Prostate gland (tissue), 2 donors: ENCODE measurements around the gene DMD. TPM values are rescaled to one million over a fixed set of nuclear protein-coding genes. Genes with fewer than 3 reads are reported as not detected.

Experiments used
- DNase-seq: peaks from one replicate; pipeline ENCODE4 v3.0.0-alpha.2; 2019; ENCODE audit warnings: low spot score
- H3K27ac ChIP-seq, 2 donors: fragments of 200-600 bp; sonication (generic); 2 replicates each; pipeline ENCODE4 v1.5.1; 2017 to 2019
- H3K27me3 ChIP-seq: fragments of 200-600 bp; sonication (generic); replicated peaks from 2 replicates; pipeline ENCODE4 v1.5.1; 2019; ENCODE audit not compliant: insufficient read depth
- H3K36me3 ChIP-seq, 2 donors: fragments of 200-600 bp; sonication (generic); 1 replicate in 1 of 2; 2 replicates in 1 of 2; pipeline versions ENCODE4 v1.5.1 to v1.8.1; 2017 to 2019
- H3K4me1 ChIP-seq: fragments of 200-600 bp; sonication (generic); replicated peaks from 2 replicates; pipeline ENCODE4 v1.5.1; 2019
- H3K4me3 ChIP-seq, 2 donors: fragments of 200-600 bp; sonication (generic); 2 replicates each; pipeline ENCODE4 v1.5.1; 2017 to 2019
- H3K9me3 ChIP-seq: fragments of 200-600 bp; sonication (generic); 2 replicates; pipeline ENCODE4 v1.5.1; 2017
- CTCF ChIP-seq, 4 experiments: fragments of 200-600 bp in 2 of 4; fragments of 450-650 bp in 2 of 4; sonication (generic) in 2 of 4; IDR thresholded peaks; 1 replicate in 3 of 4; 2 replicates in 1 of 4; pipeline ENCODE4 v1.5.1; 2016 to 2019; ENCODE audit warnings: antibody characterized with exemption in 4 of 4, mild to moderate bottlenecking in 2 of 4, moderate library complexity in 2 of 4
- POLR2A ChIP-seq: fragments of 450-650 bp; IDR thresholded peaks from one replicate; pipeline ENCODE4 v1.6.1; 2016; ENCODE audit warnings: antibody characterized with exemption, mild to moderate bottlenecking
- POLR2AphosphoS5 ChIP-seq: sonication (generic); formaldehyde crosslinking; IDR thresholded peaks from one replicate; pipeline ENCODE4 v1.6.1; 2017; ENCODE audit warnings: antibody characterized with exemption
- WGBS: methylation state at CpG from one replicate; pipeline ENCODE4 v1.1.5; 2018; 5-methylcytosine and 5-hydroxymethylcytosine counted together
- intact Hi-C: fragments of 100-400 bp; cut with DNase I; formaldehyde crosslinking; loops from one replicate; pipeline ENCODE4 v1.14.2; 2022
- total RNA-seq, 2 donors: library from RNA; depleted of rRNA; stranded (reverse); fragments of >200 nt; gene quantifications; one replicate each; pipeline ENCODE4 v1.1.0, GENCODE V29; 2016

The DMD gene
- total RNA-seq, 2 donors from 2014 or later: 17.6 to 34.8 TPM

GRCh38 chrX:33183361-33183760, 28.0 kb downstream of the DMD start:
- no peak for DNase-seq
- 13% methylated on average over 4 of the region's 4 CpGs for WGBS
- Histone ChIP-seq H3K27me3 (no peaks in the 10 kb centered on the region), H3K36me3 (no peaks in the 10 kb centered on the region), H3K4me3 (no peak overlapping the region), H3K4me1 (no peaks in the 10 kb centered on the region), H3K27ac (no peak overlapping the region), H3K9me3 (no peaks in the 10 kb centered on the region)
- intact Hi-C loops: no loop called here
- TF ChIP-seq POLR2A: no peak
- TF ChIP-seq POLR2AphosphoS5: no peak
- TF ChIP-seq CTCF (IDR thresholded peaks at IDR 0.05): no peak

DNA sequence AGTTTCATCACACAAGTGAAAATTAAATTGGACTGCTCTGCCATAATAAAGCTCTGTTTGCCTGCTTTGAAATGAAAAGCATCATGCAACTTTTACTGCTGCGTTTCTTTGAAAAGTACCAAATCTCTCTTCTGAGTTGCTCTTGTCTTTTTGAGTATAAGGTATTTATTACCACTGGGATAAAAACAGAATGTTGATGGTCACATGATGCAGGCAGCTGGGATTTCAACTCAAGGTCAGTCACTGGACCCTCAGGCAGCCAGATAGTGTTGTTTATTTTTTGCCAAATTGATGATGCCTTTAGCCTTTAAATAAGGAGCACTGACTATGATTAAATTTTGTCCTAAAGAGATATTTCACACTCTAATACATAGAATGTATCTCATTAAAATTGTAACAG, 32.7 kb downstream of the DMD start:
- 56% methylated on average over 1 of the region's 1 CpG for WGBS
- no peak for DNase-seq
- H3K4me1 ChIP-seq: no peaks in the 10 kb centered on the region

DNA sequence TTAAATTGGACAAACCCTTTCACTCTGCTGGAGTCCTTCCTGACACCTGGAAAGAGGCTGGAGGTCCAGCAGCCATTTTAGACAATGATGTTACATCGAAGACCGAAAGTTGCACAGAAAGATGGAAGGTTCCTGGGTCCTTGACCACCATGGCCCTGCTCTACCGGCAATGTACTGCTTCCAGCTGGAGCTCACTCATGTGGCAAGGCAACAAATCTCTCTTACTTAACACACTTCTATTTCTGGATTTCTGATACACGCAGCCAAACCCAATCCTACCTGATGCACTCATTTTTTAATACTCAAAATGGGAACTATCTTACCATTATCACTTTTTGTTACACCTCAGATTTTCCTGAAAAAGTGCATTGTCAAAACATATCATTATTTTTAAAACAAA, 33.1 kb downstream of the DMD start:
- intact Hi-C loops: no loop called here
- no peak overlapping the region for H3K27ac ChIP-seq
- no peak overlapping the region for H3K4me3 ChIP-seq
- H3K36me3 ChIP-seq: no peaks in the 10 kb centered on the region
- no peaks in the 10 kb centered on the region for H3K4me1 ChIP-seq
- no peaks in the 10 kb centered on the region for H3K9me3 ChIP-seq
- H3K27me3 ChIP-seq: no peaks in the 10 kb centered on the region
- no peak for DNase-seq
- 92% methylated on average over 4 of the region's 4 CpGs for WGBS
- no peak for TF ChIP-seq POLR2AphosphoS5
- TF ChIP-seq POLR2A: no peak
- no peak for TF ChIP-seq CTCF (IDR thresholded peaks at IDR 0.05)

More for the DNA sequence above, 32.7 kb downstream of the DMD start:
- Histone ChIP-seq H3K27ac (no peak overlapping the region), H3K36me3 (no peaks in the 10 kb centered on the region), H3K4me3 (no peak overlapping the region), H3K9me3 (no peaks in the 10 kb centered on the region), H3K27me3 (no peaks in the 10 kb centered on the region)
- TF ChIP-seq POLR2AphosphoS5 (no peak), POLR2A (no peak), CTCF (IDR thresholded peaks at IDR 0.05) (no peak)
- intact Hi-C loops: no loop called here

- TF ChIP-seq CTCF (IDR thresholded peaks at IDR 0.05): no peak
- TF ChIP-seq POLR2AphosphoS5: no peak
- TF ChIP-seq POLR2A: no peak
- Histone ChIP-seq H3K36me3 (no peaks in the 10 kb centered on the region), H3K27ac (no peak overlapping the region), H3K4me3 (no peak overlapping the region), H3K4me1 (no peaks in the 10 kb centered on the region), H3K9me3 (no peaks in the 10 kb centered on the region), H3K27me3 (no peaks in the 10 kb centered on the region)
- DNase-seq: no peak
- 96% methylated on average over 1 of the region's 1 CpG for WGBS
- intact Hi-C loops: no loop called here
Observed at GRCh38 chrX:33175201-33175600, 36.1 kb downstream of the DMD start.

- Histone ChIP-seq H3K27ac (no peak overlapping the region), H3K9me3 (no peaks in the 10 kb centered on the region), H3K4me3 (no peak overlapping the region), H3K27me3 (no peaks in the 10 kb centered on the region), H3K4me1 (no peaks in the 10 kb centered on the region), H3K36me3 (no peaks in the 10 kb centered on the region)
- no peak for DNase-seq
- 93% methylated on average over 2 of the region's 2 CpGs for WGBS
- TF ChIP-seq POLR2AphosphoS5 (no peak), POLR2A (no peak), CTCF (IDR thresholded peaks at IDR 0.05) (no peak)
- intact Hi-C loops: no loop called here
Observed at GRCh38 chrX:33171041-33171440, 40.3 kb downstream of the DMD start.
